Thyroid gland (tissue), 4 donors: ENCODE results near the gene ULK1. TPM values are rescaled to one million over a fixed set of nuclear protein-coding genes. Genes with fewer than 3 reads are reported as not detected.
"Not testable (repeated sequence)": the region's sequence is repeated elsewhere in the genome, so short reads cannot be mapped to it uniquely, and the experiment has no call there.

Experiments
- DNase-seq, 2 donors: peaks; one replicate each; pipeline ENCODE4 v3.0.0-alpha.2; 2019
- H3K27ac ChIP-seq, 3 donors: fragments of 200-600 bp; sonication (generic); 1 replicate in 2 of 3; 2 replicates in 1 of 3; pipeline ENCODE4 v1.5.1; 2016 to 2019; ENCODE audit warnings: mild to moderate bottlenecking in 1 of 3, moderate library complexity in 1 of 3
- H3K27me3 ChIP-seq: fragments of 200-600 bp; sonication (generic); one replicate; pipeline ENCODE4 v1.5.1; 2019
- H3K36me3 ChIP-seq, 2 donors: fragments of 200-600 bp; sonication (generic); one replicate each; pipeline ENCODE4 v1.5.1; 2016 to 2019
- H3K4me1 ChIP-seq, 2 donors: fragments of 200-600 bp; sonication (generic); one replicate each; pipeline ENCODE4 v1.5.1; 2017 to 2019
- H3K4me3 ChIP-seq, 3 donors: fragments of 200-600 bp; sonication (generic); replicated peaks in 1 of 3; 1 replicate in 2 of 3; 2 replicates in 1 of 3; pipeline ENCODE4 v1.5.1; 2016; ENCODE audit warnings: mild to moderate bottlenecking in 1 of 3
- H3K9me3 ChIP-seq: fragments of 200-600 bp; sonication (generic); one replicate; pipeline ENCODE4 v1.5.1; 2017
- POLR2A ChIP-seq, 2 donors: fragments of 450-650 bp; IDR thresholded peaks; one replicate each; pipeline ENCODE4 v1.6.1; 2017; ENCODE audit warnings: antibody characterized with exemption in 2 of 2, mild to moderate bottlenecking in 2 of 2, moderate library complexity in 1 of 2
- WGBS, 2 donors: methylation state at CpG; one replicate each; pipeline ENCODE4 v1.1.5; 2017; 5-methylcytosine and 5-hydroxymethylcytosine counted together
- intact Hi-C: fragments of 100-400 bp; cut with DNase I; formaldehyde crosslinking; loops from one replicate; pipeline ENCODE4 v1.15.1; 2023
- total RNA-seq, 4 donors: library from RNA; depleted of rRNA; stranded (reverse); fragments of >200 nt; gene quantifications; one replicate each; pipeline ENCODE4 v1.2.3, GENCODE V29; 2016
- TF ChIP-seq, protein P1 (sequence below), 6 experiments: fragments of 200-600 bp in 3 of 6; fragments of 450-650 bp in 3 of 6; sonication (generic) in 3 of 6; IDR thresholded peaks; one replicate each; pipeline ENCODE4 v1.5.1; 2016 to 2019; ENCODE audit warnings: antibody characterized with exemption in 6 of 6, mild to moderate bottlenecking in 2 of 6, inconsistent platforms in 1 of 6, moderate library complexity in 1 of 6

The ULK1 gene
- total RNA-seq, 4 donors from 2014 or later = 21.1 to 27.7 (median 21.7) TPM

DNA sequence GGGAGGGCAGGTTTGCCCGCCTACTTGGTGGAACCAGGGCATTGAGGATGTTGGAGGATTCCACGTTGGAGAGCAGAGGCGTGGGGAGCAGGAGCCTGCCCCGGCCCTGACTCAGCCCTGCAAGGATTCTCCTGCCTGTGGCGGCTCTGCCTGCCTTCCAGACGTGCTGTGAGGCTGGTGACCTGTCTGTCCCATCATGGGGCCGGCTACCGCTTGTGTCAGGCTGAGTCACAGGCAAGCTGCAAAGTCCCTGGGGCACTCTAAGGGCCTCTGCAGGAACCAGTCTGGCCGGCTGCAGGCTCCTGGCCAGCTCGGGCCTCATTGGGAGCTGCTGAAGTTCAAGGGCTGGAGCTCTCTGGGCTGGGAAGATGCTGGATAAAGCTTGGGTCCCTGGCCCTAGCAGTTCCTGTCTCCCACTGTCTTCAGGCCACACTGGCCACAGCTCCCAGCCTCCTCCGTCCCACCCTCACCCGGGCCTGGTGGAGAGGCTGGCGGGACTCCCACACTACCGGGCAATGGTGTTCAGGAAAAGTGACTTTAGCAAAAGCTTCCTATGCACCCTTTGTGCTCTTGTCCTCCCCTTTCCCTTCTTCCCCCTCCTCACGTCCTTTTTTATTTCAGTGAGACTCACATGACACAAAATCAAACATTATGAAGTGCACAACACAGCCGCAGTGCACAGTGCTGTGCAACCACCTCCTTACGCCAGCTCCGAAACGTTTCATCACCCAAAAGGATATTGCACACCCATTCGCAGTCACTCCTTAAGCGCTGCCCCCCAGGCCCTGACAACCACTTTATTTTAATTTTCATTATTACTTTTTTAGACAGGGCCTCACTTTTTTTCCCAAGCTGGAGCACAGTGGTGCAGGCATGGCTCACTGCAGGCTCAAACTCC, 22.0 kb upstream of the ULK1 start:
- H3K27ac ChIP-seq = no peak overlapping the region
- intact Hi-C loops = no loop called here
- TF ChIP-seq, protein P1, sequence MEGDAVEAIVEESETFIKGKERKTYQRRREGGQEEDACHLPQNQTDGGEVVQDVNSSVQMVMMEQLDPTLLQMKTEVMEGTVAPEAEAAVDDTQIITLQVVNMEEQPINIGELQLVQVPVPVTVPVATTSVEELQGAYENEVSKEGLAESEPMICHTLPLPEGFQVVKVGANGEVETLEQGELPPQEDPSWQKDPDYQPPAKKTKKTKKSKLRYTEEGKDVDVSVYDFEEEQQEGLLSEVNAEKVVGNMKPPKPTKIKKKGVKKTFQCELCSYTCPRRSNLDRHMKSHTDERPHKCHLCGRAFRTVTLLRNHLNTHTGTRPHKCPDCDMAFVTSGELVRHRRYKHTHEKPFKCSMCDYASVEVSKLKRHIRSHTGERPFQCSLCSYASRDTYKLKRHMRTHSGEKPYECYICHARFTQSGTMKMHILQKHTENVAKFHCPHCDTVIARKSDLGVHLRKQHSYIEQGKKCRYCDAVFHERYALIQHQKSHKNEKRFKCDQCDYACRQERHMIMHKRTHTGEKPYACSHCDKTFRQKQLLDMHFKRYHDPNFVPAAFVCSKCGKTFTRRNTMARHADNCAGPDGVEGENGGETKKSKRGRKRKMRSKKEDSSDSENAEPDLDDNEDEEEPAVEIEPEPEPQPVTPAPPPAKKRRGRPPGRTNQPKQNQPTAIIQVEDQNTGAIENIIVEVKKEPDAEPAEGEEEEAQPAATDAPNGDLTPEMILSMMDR (IDR thresholded peaks at IDR 0.05) = no peak
- TF ChIP-seq POLR2A (IDR thresholded peaks at IDR 0.05) = no peak
- DNase-seq = no peak
- H3K9me3 ChIP-seq = no peaks in the 10 kb centered on the region
- H3K27me3 ChIP-seq = no peaks in the 10 kb centered on the region
- no peak overlapping the region for H3K4me3 ChIP-seq
- no peaks in the 10 kb centered on the region for H3K4me1 ChIP-seq
- 72 to 73% methylated on average over 18 of the region's 21 CpGs for WGBS, 2 donors
- no peaks in the 10 kb centered on the region for H3K36me3 ChIP-seq

DNA sequence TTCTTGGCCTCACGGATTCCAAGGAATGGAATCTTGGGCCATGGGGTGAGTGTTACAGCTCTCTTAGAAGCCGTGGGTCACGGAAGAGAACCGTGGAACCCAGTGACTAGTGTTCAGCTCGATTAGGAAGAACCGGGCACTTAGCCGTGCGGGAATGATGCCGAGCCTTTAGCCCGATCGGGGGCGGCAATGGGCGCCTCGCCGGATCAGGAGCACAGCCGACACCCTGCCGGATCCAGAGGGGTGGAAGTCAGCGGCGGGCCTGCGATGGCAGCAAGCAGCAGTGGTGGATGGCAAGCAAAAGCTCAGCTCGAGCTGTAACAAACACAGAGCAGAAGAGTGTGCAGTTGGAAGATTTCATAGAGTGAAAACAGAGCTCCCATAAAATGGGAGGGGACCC, 21.1 kb upstream of the ULK1 start:
- H3K4me1 ChIP-seq = no peaks in the 10 kb centered on the region
- no peak for DNase-seq
- TF ChIP-seq, protein P1 (IDR thresholded peaks at IDR 0.05) = no peak
- no peak for TF ChIP-seq POLR2A (IDR thresholded peaks at IDR 0.05)
- H3K9me3 ChIP-seq = no peaks in the 10 kb centered on the region
- 95 to 96% methylated on average over 21 of the region's 21 CpGs for WGBS, 2 donors
- intact Hi-C loops = no loop called here
- no peaks in the 10 kb centered on the region for H3K27me3 ChIP-seq
- no peak overlapping the region for H3K4me3 ChIP-seq
- H3K36me3 ChIP-seq = no peaks in the 10 kb centered on the region
- no peak overlapping the region for H3K27ac ChIP-seq

DNA sequence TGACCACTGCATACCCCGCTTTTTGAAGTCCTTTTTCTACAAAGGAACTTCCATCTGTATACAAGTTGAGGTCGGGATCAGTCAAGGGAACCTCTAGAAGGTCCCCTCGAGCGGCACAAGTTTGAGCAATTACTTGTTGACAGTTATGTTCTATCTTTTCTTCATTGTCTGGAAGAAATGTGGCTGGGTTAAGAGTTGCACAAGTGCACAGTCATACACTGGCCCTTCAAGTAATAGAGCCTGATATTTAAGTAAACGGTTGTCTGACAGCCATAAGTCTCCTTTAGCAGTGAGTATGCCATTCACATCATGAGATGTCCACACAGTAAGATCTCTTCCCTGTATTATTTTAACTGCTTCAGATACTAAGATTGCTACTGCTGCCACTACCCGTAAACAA, 19.4 kb upstream of the ULK1 start:
- H3K27me3 ChIP-seq, H3K36me3 ChIP-seq, DNase-seq, H3K4me1 ChIP-seq, intact Hi-C loops, H3K4me3 ChIP-seq, H3K27ac ChIP-seq, H3K9me3 ChIP-seq: not testable (repeated sequence)
- WGBS, 2 donors = 77 to 85% methylated on average over 6 of the region's 6 CpGs

DNA sequence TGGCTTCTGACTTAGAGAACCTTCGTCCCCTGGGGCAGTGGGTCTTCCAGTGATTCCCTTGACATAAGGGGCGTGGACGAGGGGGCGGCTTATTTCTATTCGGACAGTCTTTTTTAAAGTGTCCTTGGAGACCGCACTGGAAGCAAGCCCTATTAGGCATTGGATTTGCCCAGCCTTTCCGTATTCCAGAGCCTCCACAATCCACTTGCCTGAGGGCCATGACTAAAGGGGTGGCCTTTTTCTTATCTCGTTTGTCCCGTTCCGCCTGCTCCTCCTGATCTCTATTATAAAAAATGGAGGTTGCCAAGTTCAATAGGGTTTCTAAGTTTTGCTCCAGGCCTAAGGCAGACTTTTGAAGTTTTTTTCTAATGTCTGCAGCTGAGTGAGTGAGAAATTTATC, 17.2 kb upstream of the ULK1 start:
- intact Hi-C loops = not testable (repeated sequence)
- 86 to 88% methylated on average over 10 of the region's 10 CpGs for WGBS, 2 donors

DNA sequence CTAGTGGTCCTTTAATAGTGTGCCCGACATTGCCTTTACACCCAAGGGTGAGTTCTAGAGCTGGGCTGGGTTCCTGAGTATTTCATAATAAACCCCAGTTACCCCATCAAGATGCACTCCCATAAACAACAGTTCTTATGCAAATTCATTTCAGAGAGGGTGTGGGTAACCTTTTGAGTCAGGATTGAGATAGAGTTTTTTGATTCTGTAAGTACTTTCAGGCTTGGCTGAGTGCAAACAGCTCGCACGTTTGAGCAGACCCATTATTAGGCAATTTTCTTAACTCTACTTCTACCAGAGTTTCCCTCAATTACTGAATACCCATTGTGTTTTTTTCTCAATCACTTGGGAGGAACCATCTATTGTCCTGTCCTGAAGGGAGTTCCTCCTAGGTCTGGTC, 16.0 kb upstream of the ULK1 start:
- 46 to 47% methylated on average over 3 of the region's 3 CpGs for WGBS, 2 donors
- H3K36me3 ChIP-seq, intact Hi-C loops, H3K4me1 ChIP-seq, H3K27ac ChIP-seq, DNase-seq, H3K4me3 ChIP-seq, H3K27me3 ChIP-seq, H3K9me3 ChIP-seq: not testable (repeated sequence)

More for the DNA sequence above, 17.2 kb upstream of the ULK1 start:
- not testable (repeated sequence) for H3K36me3 ChIP-seq, H3K27ac ChIP-seq, H3K4me3 ChIP-seq, DNase-seq, H3K27me3 ChIP-seq, H3K9me3 ChIP-seq, H3K4me1 ChIP-seq

DNA sequence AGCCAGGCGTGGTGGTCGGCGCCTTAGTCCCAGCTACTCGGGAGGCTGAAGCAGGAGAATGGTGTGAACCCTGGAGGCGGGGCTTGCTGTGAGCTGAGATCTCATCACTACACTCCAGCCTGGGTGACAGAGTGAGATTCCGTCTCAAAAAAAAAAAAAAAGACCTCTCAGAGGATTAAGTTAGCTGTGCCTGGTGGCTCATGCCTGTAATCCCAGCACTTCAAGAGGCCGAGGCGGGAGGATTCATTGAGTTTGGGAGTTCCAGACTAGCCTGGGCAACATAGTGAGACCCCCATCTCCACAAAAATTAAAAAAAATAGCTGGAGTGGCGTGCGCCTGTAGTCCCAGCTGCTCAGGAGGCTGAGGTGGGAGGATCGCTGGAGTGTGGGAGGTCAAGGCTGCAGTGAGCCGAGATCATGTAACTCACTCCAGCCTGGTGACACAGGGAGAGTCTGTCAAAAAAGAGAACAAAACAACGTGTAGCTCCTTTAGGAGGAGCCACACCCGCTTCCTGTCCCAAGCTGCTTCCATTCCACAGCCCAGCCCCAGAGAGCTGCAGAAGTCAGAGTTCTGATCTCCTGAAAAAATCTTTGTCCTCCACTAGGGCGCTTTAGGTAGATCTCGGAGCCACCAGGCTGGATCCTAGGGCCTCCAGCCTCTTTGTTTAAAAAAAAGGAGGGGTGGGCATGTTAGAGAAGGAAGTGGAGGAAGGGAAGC, 11.5 kb upstream of the ULK1 start:
- H3K9me3 ChIP-seq = no peaks in the 10 kb centered on the region
- H3K4me1 ChIP-seq = no peaks in the 10 kb centered on the region
- H3K27ac ChIP-seq = no peak overlapping the region
- H3K4me3 ChIP-seq = no peak overlapping the region
- no peaks in the 10 kb centered on the region for H3K36me3 ChIP-seq
- DNase-seq = no peak
- no peak for TF ChIP-seq POLR2A (IDR thresholded peaks at IDR 0.05)
- TF ChIP-seq, protein P1 (IDR thresholded peaks at IDR 0.05) = no peak
- no peaks in the 10 kb centered on the region for H3K27me3 ChIP-seq
- intact Hi-C loops = no loop called here
- WGBS, 2 donors = 78% methylated on average over 16 of the region's 16 CpGs
